Activated CD4-positive, alpha-beta T cell treated with anti-CD3 and anti-CD28 coated beads, Interleukin-2, Interleukin-6, amounts not matched to agents 100 ng/mL and 50 ng/mL, durations not matched to agents 16 hours and 8 hours (primary cell): Measurements from ENCODE around the gene ERF.

ENCODE experiments used
- DNase-seq: peaks from one replicate; pipeline ENCODE4 v3.0.0-alpha.2; 2020

ERF gene

GRCh38 chr19:42286349-42287016 lies 31.6 kb upstream of the ERF start:
- DNase-seq = no peak

- no peak for DNase-seq
Observed at GRCh38 chr19:42285988-42286348, 31.0 kb upstream of the ERF start.

- no peak for DNase-seq
Observed at GRCh38 chr19:42285541-42285941, 30.6 kb upstream of the ERF start.

GRCh38 chr19:42284591-42285341 lies 29.8 kb upstream of the ERF start:
- peak; percentile 33 for DNase-seq

GRCh38 chr19:42284066-42284501 lies 29.2 kb upstream of the ERF start:
- peak; percentile 91 for DNase-seq

- DNase-seq = peak; percentile 97
Observed at GRCh38 chr19:42283188-42284065, 28.5 kb upstream of the ERF start.

GRCh38 chr19:42282819-42283187 lies 27.9 kb upstream of the ERF start:
- peak; percentile 20 for DNase-seq

GRCh38 chr19:42281827-42282762 lies 27.2 kb upstream of the ERF start:
- peak; percentile 29 for DNase-seq

- peak; percentile 40 for DNase-seq
Observed at GRCh38 chr19:42281146-42281826, 26.4 kb upstream of the ERF start.

GRCh38 chr19:42280815-42281145 lies 25.9 kb upstream of the ERF start:
- no peak for DNase-seq

- DNase-seq = peak; percentile 97
Observed at GRCh38 chr19:42279902-42280814, 25.2 kb upstream of the ERF start.

- no peak for DNase-seq
Observed at GRCh38 chr19:42279155-42279901, 24.4 kb upstream of the ERF start.

- DNase-seq = no peak
Observed at GRCh38 chr19:42278452-42279154, 23.7 kb upstream of the ERF start.

GRCh38 chr19:42277821-42278451 lies 23.0 kb upstream of the ERF start:
- DNase-seq = no peak

GRCh38 chr19:42276821-42277220 lies 21.9 kb upstream of the ERF start:
- DNase-seq = peak; percentile 78

GRCh38 chr19:42276284-42276683 lies 21.4 kb upstream of the ERF start:
- no peak for DNase-seq

- DNase-seq = no peak
Observed at GRCh38 chr19:42275517-42275916, 20.6 kb upstream of the ERF start.

GRCh38 chr19:42275103-42275502 lies 20.2 kb upstream of the ERF start:
- no peak for DNase-seq
